Pons (tissue), 1 donor: ENCODE measurements around the gene GHDC.
"Not testable (repeated sequence)": the region's sequence is repeated elsewhere in the genome, so short reads cannot be mapped to it uniquely, and the experiment has no call there.

Experiments used
- DNase-seq: peaks from one replicate; pipeline ENCODE4 v3.0.0-alpha.2; 2016; ENCODE audit warnings: low spot score

The GHDC gene

GRCh38 chr17:42193969-42194899, at the start of gene GHDC:
Gene GHDC, minus strand, starts transcription at chr17:42194494. Its CDS starts 913 bp downstream, at chr17:42193581.
- peak; percentile 92 for DNase-seq

- DNase-seq, result no peak
Measured at GRCh38 chr17:42243493-42243982, 49.2 kb upstream of the GHDC start.

DNA sequence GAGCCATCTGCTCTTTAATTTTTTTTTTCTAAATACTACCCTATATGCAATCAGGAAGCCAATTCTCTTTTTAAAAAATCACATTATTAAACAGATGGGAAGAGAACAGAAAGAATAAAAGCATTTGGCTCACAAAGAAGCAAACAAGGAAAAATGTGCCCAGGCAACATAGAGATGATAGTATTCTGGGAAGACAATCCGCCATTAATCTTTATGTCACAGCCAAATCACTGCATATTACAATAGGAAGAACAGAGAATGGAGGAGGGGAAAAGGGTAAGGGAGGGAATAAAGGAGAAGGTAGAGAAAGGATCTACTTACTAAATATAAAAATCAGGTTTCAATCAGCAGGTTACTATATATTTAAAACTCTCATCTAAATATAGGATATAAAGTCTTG, 47.6 kb upstream of the GHDC start:
- no peak for DNase-seq

GRCh38 chr17:42240863-42241262, 46.6 kb upstream of the GHDC start:
- DNase-seq, result not testable (repeated sequence)

DNA sequence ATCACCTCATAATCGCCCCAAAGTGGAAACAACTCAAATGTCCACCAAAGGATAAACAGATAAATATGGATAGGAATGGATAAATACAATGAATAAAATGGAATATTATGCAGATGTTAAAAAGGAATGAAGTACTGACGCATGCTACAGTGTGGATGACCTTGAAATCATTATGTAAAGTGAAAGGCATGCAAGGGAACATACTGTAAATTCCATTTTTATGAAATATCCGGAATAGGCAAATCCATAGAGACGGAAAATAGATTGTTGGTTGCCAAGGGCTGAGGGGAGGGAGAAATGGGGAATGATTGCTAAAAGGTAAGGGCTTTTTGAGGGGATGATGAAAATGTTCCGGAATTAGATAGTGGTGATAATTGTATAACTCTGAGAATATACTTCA, 45.9 kb upstream of the GHDC start:
- DNase-seq, result no peak

- not testable (repeated sequence) for DNase-seq
Measured at GRCh38 chr17:42239576-42239975, 45.3 kb upstream of the GHDC start.

GRCh38 chr17:42236760-42237159, 42.5 kb upstream of the GHDC start:
- no peak for DNase-seq

GRCh38 chr17:42233994-42234393, 39.7 kb upstream of the GHDC start:
- no peak for DNase-seq

DNA sequence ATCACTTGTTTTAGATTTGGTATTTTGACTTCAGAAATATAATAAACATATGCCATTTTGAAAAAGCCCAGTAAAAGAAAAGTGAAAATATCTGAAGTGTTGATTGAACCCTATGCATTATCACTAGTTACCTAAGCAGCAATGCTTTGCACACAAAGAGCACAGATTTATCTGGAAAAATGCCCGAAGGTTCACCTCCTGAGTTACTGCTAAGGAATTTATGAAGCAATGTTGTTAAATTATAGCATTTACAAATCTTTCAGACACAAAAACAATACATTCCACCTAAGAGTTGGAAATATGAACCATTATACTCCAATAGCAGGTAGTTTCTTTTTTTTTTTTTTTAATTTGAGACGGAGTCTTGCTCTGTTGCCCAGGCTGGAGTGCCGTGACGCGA, 38.9 kb upstream of the GHDC start:
- no peak for DNase-seq

DNA sequence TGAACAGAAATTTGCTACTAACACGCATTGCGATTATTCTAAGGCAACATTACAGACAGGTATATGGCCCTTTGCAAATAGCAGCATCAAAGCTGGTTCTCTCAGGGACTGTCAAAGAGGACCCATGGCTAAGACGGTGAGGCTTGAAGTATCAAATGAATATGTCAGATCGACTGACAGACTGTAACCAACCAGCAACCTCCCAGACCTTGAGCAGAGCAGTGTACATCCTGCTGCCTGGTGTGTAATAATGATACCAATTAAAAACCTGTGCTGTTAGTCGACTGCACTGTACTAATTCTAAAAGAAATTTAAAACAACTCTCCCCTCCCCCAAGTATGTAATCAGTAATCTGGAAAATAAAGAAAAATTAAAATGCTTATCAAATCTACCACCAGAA, 35.9 kb upstream of the GHDC start:
- no peak for DNase-seq

DNA sequence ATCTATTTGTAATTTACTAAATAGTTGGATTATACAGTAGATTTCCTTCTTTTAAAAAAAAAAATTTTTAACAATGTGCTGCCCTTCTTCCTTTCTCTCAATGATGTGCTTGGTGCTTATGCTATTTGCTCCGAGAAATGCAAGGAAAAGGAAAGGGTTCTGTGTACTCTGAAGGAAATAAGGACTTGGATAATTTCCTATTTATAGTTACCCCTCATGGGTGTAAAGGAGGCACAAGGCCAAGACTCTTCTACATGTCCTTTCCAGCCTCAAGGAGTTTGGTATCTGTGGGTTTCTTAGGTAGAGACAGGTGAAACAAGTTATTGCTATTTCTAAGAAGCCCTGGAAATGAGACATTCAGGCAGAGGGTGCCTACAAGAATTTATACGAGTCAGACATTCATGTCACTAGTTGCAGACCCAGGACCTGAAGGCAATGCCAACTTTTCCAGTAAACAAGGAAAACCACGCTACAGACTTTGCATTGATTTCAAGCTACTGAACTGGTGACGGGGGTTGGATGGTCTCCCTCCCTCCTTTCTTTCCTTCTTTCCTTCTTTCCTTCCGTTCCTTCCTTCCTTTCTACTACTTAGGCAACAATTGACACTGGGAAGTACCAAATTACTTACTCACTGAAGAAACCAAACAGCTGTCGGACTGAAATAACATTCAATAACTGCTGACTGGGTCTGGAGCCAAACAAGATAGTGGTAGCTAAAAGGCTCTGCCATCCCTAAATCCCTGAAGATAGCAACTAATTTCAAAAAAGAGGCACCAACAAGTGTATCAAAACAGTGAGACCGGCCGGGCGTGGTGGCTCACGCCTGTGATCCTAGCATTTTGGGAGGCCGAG, 33.8 kb upstream of the GHDC start:
- no peak for DNase-seq

DNA sequence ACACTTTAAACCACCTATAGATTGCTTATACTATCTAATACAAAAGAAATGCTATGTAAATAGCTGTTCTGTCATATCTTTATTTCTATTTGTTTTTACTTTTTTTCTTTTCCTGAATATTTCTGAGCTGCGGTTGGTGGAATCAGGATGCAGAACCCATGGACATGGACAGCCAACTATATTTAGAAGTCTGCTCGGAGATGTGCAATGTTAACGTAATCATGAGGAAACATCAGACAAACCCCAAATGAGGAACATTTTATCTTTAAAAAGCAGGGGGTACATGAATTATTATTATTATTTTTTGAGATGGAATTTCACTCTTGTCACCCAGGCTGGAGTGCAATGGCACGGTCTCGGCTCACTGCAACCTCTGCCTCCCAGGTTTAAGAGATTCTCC, 31.4 kb upstream of the GHDC start:
- DNase-seq, result no peak

GRCh38 chr17:42224651-42225050, 30.4 kb upstream of the GHDC start:
- no peak for DNase-seq

- DNase-seq, result peak; percentile 54
Measured at GRCh38 chr17:42221886-42222745, 27.8 kb upstream of the GHDC start.

DNA sequence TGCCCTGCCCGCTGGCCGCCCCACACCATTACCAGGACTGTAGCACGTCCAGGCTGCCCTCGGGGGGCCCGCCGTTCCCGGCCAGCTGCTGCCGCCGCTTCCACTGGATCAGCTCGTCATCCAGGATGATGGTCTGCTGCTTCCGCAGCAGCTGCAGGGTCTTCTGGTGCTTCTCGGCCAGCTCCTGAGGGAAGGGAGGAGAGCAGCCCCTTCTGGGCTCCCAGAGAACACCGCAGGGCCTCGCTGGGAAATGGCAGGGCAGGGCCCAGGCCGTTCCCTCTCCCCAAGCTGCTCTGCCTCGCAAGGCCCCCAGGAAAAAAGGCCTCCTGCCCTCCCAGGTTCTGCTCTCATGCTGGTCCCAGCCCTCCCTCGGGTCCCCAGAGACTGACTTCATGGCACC, 25.0 kb upstream of the GHDC start:
- DNase-seq, result not testable (repeated sequence)

- DNase-seq, result no peak
Measured at GRCh38 chr17:42214156-42214555, 19.9 kb upstream of the GHDC start.

DNA sequence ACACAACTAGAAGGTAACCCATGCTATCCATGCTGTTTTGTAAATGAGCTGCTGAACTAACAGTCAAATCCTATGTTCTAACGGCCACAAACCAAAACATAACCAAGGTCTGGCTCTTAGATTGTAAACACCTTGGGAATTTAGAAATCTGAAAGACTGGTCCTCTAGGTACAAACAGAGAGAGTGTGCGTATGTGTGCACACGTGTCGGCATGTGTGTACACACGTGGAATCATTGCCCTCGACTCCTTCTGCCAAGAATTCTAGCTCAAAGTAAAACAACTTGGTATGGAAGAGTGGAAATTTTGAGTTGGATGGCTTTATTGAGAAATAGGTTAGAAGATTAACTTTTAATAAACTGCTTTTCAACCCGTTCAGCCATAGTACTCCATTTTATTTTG, 18.1 kb upstream of the GHDC start:
- DNase-seq, result no peak

DNA sequence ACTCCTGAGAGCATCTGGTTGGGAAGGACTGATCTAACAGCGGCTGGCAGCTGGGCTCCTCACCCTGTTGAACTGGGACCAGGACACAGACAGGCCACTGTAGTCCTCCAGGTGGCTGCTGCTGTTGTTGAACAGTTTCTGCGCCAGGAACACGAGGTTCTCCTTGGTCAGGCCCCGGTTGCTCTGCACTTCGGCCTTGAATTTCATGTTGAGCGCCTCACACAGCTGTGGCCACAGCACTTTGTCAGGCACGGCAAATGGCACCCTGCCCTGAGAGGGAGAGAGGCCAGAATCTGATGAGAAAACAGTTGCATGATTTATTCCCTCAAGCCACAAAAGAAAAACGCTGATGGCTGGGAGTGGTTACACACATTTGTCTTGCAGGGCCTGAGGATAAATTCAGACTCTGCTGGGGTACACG, 17.6 kb upstream of the GHDC start:
- peak; percentile 89 for DNase-seq

DNA sequence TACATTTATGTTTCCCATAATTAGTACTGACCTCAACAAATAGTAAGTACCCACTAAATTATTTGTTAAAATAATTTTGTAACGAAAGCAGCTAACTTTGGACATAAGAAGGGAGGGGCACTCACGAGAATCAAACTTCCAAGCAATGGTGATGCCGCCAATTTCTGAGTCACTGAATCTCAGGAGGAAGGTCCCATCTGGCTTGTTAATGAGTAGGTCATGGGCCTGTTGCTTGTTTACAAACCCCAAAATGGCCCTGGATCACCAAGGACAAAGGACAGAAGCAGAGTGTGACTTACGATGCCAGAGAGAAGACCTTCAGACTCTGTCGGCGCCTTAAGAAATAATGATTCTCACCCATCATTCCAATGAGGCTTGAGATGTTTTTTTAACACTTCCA, 15.8 kb upstream of the GHDC start:
- DNase-seq, result no peak

DNA sequence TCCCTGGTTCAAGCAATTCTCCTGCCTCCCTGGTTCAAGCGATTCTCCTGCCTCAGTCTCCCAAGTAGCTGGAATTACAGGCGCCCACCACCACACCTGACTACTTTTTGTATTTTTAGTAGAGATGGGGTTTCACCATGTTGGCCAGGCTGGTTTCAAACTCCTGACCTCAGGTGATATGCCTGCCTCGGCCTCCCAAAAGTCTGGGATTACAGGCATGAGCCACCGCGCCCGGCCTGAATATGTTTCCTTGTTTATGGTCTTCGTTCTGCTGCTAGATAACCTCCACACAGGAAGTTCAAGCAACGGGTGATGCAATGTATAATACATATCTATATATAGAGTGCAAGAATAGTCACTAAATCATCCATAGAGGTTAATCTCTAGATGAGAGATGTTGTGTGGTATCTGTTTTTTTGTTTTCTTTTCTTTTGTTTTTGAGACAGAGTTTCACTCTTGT, 11.9 kb upstream of the GHDC start:
- not testable (repeated sequence) for DNase-seq

DNA sequence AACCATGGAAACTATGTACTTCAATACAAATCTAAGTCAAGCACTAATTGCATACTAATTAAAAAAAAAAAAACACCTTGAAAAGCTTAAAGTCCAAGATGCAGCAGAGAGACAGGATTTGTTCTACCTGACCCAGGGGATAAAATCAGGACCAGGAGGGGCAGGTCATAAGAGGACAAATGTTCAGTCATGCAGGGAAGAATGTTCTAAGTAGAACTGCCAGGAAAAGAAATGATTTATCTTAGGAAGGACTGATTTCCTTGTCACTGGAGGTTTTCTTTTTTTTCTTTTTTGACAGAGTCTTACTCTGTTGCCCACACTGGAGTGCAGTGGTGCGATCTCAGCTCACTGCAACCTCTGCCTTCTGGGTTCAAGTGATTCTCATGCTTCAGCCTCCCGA, 9.1 kb upstream of the GHDC start:
- no peak for DNase-seq

DNA sequence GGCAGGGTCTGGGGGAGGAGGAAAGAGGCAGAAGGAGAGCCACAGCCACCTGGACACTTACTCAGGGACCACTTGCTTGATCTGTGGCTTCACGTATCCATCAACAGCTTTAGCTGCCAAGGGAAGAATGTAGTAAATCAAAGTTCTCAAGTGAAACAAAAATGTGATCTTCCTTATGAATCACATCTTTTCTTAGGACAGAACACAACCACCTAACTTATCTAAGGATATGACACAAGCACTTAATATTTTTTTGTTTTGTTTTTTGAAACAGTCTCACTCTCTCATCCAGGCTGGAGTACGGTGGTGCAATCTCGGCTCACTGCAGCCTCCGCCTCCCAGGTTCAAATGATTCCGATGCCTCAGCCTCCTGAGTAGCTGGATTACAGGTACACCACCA, 8.4 kb upstream of the GHDC start:
- no peak for DNase-seq
